Astrocyte of the cerebellum (primary cell): ENCODE results near the gene GON4L.

Source experiments
- DNase-seq: peaks from one replicate; pipeline ENCODE4 v3.0.0-alpha.2; 2011; ENCODE audit warnings: low read depth
- H3K4me3 ChIP-seq: 2 replicates; pipeline ENCODE4 v1.5.1; 2011; ENCODE audit warnings: mild to moderate bottlenecking, low read depth, low read length, moderate library complexity
- CTCF ChIP-seq: IDR thresholded peaks from 2 replicates; pipeline ENCODE4 v1.5.1; 2012; ENCODE audit warnings: low read length, low read depth, moderate library complexity, mild to moderate bottlenecking; ENCODE audit errors: missing control alignments
- in situ Hi-C: cut with HindIII; loops from 2 replicates; pipeline ENCODE4 v1.10.0; 2017; ENCODE audit warnings: low sequenced_read_pairs

The GON4L gene

GRCh38 chr1:155860970-155861510 lies 4.0 kb upstream of the GON4L start:
- in situ Hi-C loops, result no loop called here
- TF ChIP-seq CTCF, result no peak
- no peak for DNase-seq
- peak overlapping the region; percentile 45 for H3K4me3 ChIP-seq

- no peak for TF ChIP-seq CTCF
- DNase-seq, result peak; percentile 59
- in situ Hi-C loops, result no loop called here
- H3K4me3 ChIP-seq, result peak overlapping the region; percentile 45
Observed at GRCh38 chr1:155859881-155860871, 3.2 kb upstream of the GON4L start.

GRCh38 chr1:155859234-155859829 lies 2.3 kb upstream of the GON4L start, which contains the start of gene SYT11:
TSS of gene SYT11 (plus strand) at chr1:155859567. CDS start at chr1:155859762, 195 bp downstream.
- peak; percentile 88 for DNase-seq
- H3K4me3 ChIP-seq, result peak within 1 kb of the TSS; percentile 45
- TF ChIP-seq CTCF, result peak; percentile 11
- in situ Hi-C loops, result no loop called here

- in situ Hi-C loops, result no loop called here
- no peak for DNase-seq
- no peak for TF ChIP-seq CTCF
- H3K4me3 ChIP-seq, result peak overlapping the region; percentile 45
Observed at GRCh38 chr1:155858800-155859233, 1.8 kb upstream of the GON4L start.

GRCh38 chr1:155856257-155856974 lies 598 bp downstream of the GON4L start:
- peak overlapping the region; percentile 82 for H3K4me3 ChIP-seq
- TF ChIP-seq CTCF, result no peak
- in situ Hi-C loops, result no loop called here
- DNase-seq, result no peak

GRCh38 chr1:155850345-155850744 lies 6.7 kb downstream of the GON4L start:
- H3K4me3 ChIP-seq, result no peak overlapping the region
- no peak for DNase-seq
- in situ Hi-C loops, result no loop called here
- no peak for TF ChIP-seq CTCF
